ENCODE data around the gene COL18A1.
A peak's percentile ranks its signal among the peaks of the same experiment; 100 is the strongest.
"Not testable (repeated sequence)": the region's sequence is repeated elsewhere in the genome, so short reads cannot be mapped to it uniquely, and the experiment has no call there.

Gene COL18A1

GRCh38 chr21:45441431-45442255 is 36.7 kb downstream of the COL18A1 start:
- DNase-seq (ENCODE audit: low spot score), result no peak

- DNase-seq (ENCODE audit: low spot score), result no peak
Measured at GRCh38 chr21:45442276-45442675, 37.3 kb downstream of the COL18A1 start.

GRCh38 chr21:45442686-45443594 is 38.0 kb downstream of the COL18A1 start:
- not testable (repeated sequence) for DNase-seq (ENCODE audit: low spot score)

- no peak for DNase-seq (ENCODE audit: low spot score)
Measured at GRCh38 chr21:45443595-45444181, 38.7 kb downstream of the COL18A1 start.

GRCh38 chr21:45444385-45444784 is 39.4 kb downstream of the COL18A1 start:
- DNase-seq (ENCODE audit: low spot score), result no peak

- no peak for DNase-seq (ENCODE audit: low spot score)
Measured at GRCh38 chr21:45445369-45445768, 40.4 kb downstream of the COL18A1 start.

- no peak for DNase-seq (ENCODE audit: low spot score)
Measured at GRCh38 chr21:45447821-45448220, 42.9 kb downstream of the COL18A1 start.

GRCh38 chr21:45448283-45448809 is 43.4 kb downstream of the COL18A1 start:
- no peak for DNase-seq (ENCODE audit: low spot score)

GRCh38 chr21:45448810-45449657 is 44.1 kb downstream of the COL18A1 start:
- DNase-seq (ENCODE audit: low spot score), result no peak

GRCh38 chr21:45449658-45450422 is 44.9 kb downstream of the COL18A1 start:
- no peak for DNase-seq (ENCODE audit: low spot score)

GRCh38 chr21:45450423-45451090 is 45.6 kb downstream of the COL18A1 start:
- DNase-seq (ENCODE audit: low spot score), result no peak

GRCh38 chr21:45451091-45451740 is 46.3 kb downstream of the COL18A1 start:
- no peak for DNase-seq (ENCODE audit: low spot score)

- DNase-seq (ENCODE audit: low spot score), result no peak
Measured at GRCh38 chr21:45451771-45452182, 46.8 kb downstream of the COL18A1 start.

GRCh38 chr21:45452696-45453307 is 47.8 kb downstream of the COL18A1 start:
- DNase-seq (ENCODE audit: low spot score), result no peak

GRCh38 chr21:45453308-45453950 is 48.5 kb downstream of the COL18A1 start:
- no peak for DNase-seq (ENCODE audit: low spot score)

- no peak for DNase-seq (ENCODE audit: low spot score)
Measured at GRCh38 chr21:45454060-45454925, 49.3 kb downstream of the COL18A1 start.

- peak; percentile 86 for DNase-seq (ENCODE audit: low spot score)
Measured at GRCh38 chr21:45454926-45455673, 50.1 kb downstream of the COL18A1 start.

Measured in AG08396 (cell line).